Kidney (tissue), 14 donors: ENCODE results near the gene HEG1. TPM values are rescaled to one million over a fixed set of nuclear protein-coding genes. Genes with fewer than 3 reads are reported as not detected.

ENCODE experiments used
- DNase-seq, 5 donors: peaks; one replicate each; pipeline ENCODE4 v3.0.0-alpha.2; 2013 to 2020
- FAIRE-seq: peaks from 2 replicates; lab custom pipeline; 2012; peaks lifted over from hg19 to GRCh38; lab: Jason Lieb, UNC
- H3K27ac ChIP-seq, 2 donors: one replicate each; pipeline ENCODE4 v1.7.0; 2013; ENCODE audit warnings: low read depth in 2 of 2, low read length in 2 of 2, inconsistent platforms in 1 of 2
- H3K27me3 ChIP-seq: one replicate; pipeline ENCODE4 v1.7.1; 2013; ENCODE audit warnings: low read length, inconsistent platforms; ENCODE audit not compliant: control insufficient read depth, insufficient read depth
- H3K36me3 ChIP-seq, 3 donors: one replicate each; pipeline versions ENCODE4 v1.7.0 to v1.7.1; 2013; ENCODE audit warnings: low read length in 3 of 3, control low read depth in 1 of 3, inconsistent platforms in 1 of 3; ENCODE audit not compliant: insufficient read depth in 3 of 3, control insufficient read depth in 2 of 3
- H3K4me1 ChIP-seq, 3 donors: one replicate each; pipeline versions ENCODE4 v1.7.0 to v1.7.1; 2013; ENCODE audit warnings: low read length in 3 of 3, inconsistent platforms in 1 of 3, low read depth in 1 of 3; ENCODE audit not compliant: control insufficient read depth in 2 of 3, insufficient read depth in 2 of 3
- H3K4me3 ChIP-seq, 3 donors: one replicate each; pipeline versions ENCODE4 v1.7.0 to v1.8.1; 2013; ENCODE audit warnings: low read length in 3 of 3, control low read depth in 1 of 3, inconsistent platforms in 1 of 3
- H3K9ac ChIP-seq, 3 donors: one replicate each; pipeline versions ENCODE4 v1.7.0 to v1.7.1; 2013; ENCODE audit warnings: low read length in 3 of 3, control low read depth in 1 of 3, inconsistent platforms in 1 of 3
- H3K9me3 ChIP-seq, 3 donors: one replicate each; pipeline versions ENCODE4 v1.7.0 to v1.7.1; 2013; ENCODE audit warnings: low read length in 3 of 3, control low read depth in 1 of 3, inconsistent platforms in 1 of 3; ENCODE audit not compliant: control insufficient read depth in 2 of 3, insufficient read depth in 1 of 3
- intact Hi-C: fragments of 100-400 bp; cut with DNase I; formaldehyde crosslinking; loops from one replicate; pipeline ENCODE4 v1.11.1; 2022
- polyA plus RNA-seq: library from polyadenylated mRNA; stranded (reverse); fragments of 350-450 nt; fragmentation: Illumina TruSeq; extraction: RNeasy Lipid Tissue Mini Kit (QIAGEN cat#74804); gene quantifications from one replicate; pipeline ENCODE4 v1.2.3, GENCODE V29; 2014; ENCODE audit warnings: low read depth, low replicate concordance; ENCODE audit not compliant: insufficient read depth
- total RNA-seq: library from RNA; stranded (reverse); fragmentation: NEBNext Ultra II Directional; extraction: Animal tissue kit (Norgen Biotek cat#: 25700); gene quantifications from one replicate; pipeline ENCODE4 v1.2.1, GENCODE V29; 2021
- TF ChIP-seq, protein P1 (sequence below): IDR thresholded peaks from 3 replicates; pipeline ENCODE4 v1.5.1; 2012; ENCODE audit warnings: mild to moderate bottlenecking, moderate library complexity, borderline replicate concordance; ENCODE audit not compliant: insufficient read depth; ENCODE audit errors: extremely low read depth
- donor health status: control.
- donor health status: control.
- donor health status: control.
- donor health status: control.
- donor health status: control.
- donor health status: DM: yes; HTN: yes; CAD: no.
- donor health status: Normal renal cell carcinoma (clear cell type).

Gene HEG1
- total and polyA plus RNA-seq, 2 donors from 2014 or later, result 10.3 to 96.3 TPM

DNA sequence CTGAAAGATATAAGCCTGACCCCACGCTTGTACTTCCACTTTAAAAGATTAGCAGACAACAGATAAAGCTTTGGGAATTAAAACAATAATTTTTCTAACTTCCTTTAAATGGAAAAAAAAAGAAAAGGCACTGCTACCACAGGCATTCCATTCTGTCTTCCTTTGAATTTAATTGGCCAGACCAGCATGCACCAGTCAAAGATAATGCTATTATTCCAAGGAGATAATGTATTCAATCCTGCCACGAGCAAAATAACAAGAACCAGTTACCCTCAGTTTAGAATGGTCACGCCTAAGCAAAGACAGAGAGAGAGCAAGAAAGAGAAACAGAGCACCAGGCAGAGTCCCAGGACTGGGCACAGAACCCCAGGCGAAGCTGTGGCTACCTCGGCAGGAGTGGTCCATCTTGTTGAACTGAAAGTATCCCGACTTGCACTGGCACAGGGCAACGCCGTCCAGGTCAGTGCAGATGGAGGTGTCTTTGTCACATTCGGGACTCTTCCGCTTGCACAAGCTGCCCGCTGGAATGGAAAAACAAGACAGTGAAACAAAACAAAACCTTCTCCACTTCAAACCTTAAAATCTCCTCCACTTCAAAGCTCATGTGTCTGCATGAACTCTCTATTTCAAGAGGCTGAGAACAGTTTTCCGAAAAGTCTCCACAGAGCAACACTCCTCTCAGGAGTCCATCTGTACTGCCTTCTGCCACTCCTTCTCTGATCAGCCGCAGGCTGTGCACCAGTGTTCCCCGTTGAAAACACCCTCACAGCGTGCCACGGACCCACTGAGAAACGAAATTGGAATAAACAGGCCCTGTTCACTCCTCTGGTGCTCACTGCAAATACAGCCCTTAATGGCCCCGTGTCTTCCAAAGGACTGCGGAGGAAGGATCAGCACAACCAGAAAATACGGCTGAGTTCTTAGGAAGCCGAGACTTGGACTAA lies 58.2 kb downstream of the HEG1 start:
- no peaks in the 10 kb centered on the region for H3K27me3 ChIP-seq
- DNase-seq (no peak), FAIRE-seq (no peak)
- H3K4me1 ChIP-seq, result peaks cover 0 to 25% (median 11%) of the 10 kb centered on the region in 3 donors
- no peaks in the 10 kb centered on the region for H3K9me3 ChIP-seq
- TF ChIP-seq, protein P1, sequence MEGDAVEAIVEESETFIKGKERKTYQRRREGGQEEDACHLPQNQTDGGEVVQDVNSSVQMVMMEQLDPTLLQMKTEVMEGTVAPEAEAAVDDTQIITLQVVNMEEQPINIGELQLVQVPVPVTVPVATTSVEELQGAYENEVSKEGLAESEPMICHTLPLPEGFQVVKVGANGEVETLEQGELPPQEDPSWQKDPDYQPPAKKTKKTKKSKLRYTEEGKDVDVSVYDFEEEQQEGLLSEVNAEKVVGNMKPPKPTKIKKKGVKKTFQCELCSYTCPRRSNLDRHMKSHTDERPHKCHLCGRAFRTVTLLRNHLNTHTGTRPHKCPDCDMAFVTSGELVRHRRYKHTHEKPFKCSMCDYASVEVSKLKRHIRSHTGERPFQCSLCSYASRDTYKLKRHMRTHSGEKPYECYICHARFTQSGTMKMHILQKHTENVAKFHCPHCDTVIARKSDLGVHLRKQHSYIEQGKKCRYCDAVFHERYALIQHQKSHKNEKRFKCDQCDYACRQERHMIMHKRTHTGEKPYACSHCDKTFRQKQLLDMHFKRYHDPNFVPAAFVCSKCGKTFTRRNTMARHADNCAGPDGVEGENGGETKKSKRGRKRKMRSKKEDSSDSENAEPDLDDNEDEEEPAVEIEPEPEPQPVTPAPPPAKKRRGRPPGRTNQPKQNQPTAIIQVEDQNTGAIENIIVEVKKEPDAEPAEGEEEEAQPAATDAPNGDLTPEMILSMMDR, result no peak
- H3K9ac ChIP-seq, result no peak overlapping the region
- H3K27ac ChIP-seq, result no peak overlapping the region
- H3K4me3 ChIP-seq, result no peak overlapping the region
- intact Hi-C loops, result loop anchor here (5.0 to 10.0 kb wide), 2 partner anchors 165 to 437 kb away; no protein-coding TSS in a partner anchor
- peaks cover 0 to 8% (median 6%) of the 10 kb centered on the region in 3 donors for H3K36me3 ChIP-seq

DNA sequence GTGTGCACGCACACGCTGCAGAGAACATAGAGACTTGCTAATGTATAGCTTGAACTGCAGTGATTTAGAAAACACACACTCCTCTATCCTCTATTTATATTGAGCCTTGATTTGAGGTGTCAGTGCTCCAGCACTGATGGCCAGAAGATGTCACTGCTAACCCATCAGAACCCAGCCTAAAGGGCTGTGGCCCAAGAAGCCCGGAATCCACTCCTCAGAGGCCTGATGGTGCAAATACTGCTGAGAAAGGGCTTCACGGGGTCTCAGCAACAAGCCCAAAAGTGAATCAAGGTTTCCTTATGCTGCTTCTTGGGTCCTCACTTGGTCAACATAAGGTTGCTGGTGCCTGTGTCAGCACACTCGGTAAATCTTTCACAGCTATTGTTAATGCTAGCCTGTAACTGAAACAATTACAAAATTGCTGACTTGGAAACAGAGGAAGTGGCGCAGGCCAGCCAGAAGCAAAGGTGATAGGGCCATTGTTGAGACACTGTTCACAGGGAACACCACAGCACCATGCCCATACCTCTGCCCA lies 60.3 kb downstream of the HEG1 start:
- H3K9ac ChIP-seq, result peak overlapping the region in 1 of 3 donors; percentile 48
- intact Hi-C loops, result loop anchor here (5.0 to 10.0 kb wide), 2 partner anchors 167 to 439 kb away; no protein-coding TSS in a partner anchor

DNA sequence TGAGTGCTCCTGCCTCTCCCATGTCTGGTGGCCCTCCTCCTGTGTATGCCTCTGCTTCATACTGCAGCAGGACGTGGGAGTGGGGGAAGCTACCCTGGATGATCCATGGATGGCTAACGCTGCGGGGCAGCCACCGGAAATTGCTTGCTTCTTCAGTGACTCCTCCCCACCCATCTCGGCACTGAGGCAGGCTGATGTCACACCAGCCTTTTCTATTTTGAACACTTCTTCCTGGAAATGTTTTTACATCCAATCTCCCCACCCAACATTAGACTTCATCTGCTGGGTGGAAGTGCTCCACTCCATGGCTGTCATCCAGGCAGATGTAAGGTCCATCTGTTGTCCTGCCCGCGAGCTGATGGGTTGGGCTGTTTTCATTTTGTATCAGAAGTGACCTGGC lies 62.3 kb downstream of the HEG1 start:
- no peak for FAIRE-seq
- intact Hi-C loops, result loop anchor here (10.0 kb wide), 1 partner anchor 441 kb away; no protein-coding TSS in a partner anchor
- peaks cover 0 to 3% (median 0%) of the 10 kb centered on the region in 3 donors for H3K36me3 ChIP-seq

More for the DNA sequence above, 60.3 kb downstream of the HEG1 start:
- TF ChIP-seq, protein P1, result peak; percentile 77
- DNase-seq (peak in 4 of 5 donors; percentile 59 to 85 (median 76)), FAIRE-seq (no peak)
- peak overlapping the region; percentile 26 to 29 for H3K27ac ChIP-seq
- H3K4me3 ChIP-seq, result no peak overlapping the region
- no peaks in the 10 kb centered on the region for H3K9me3 ChIP-seq
- H3K27me3 ChIP-seq, result no peaks in the 10 kb centered on the region
- peaks cover 0 to 21% (median 15%) of the 10 kb centered on the region in 3 donors for H3K4me1 ChIP-seq
- H3K36me3 ChIP-seq, result no peaks in the 10 kb centered on the region

More for the DNA sequence above, 62.3 kb downstream of the HEG1 start:
- Histone ChIP-seq H3K4me3 (no peak overlapping the region), H3K4me1 (peaks cover 0 to 12% (median 9%) of the 10 kb centered on the region in 3 donors), H3K9ac (no peak overlapping the region), H3K27ac (peak overlapping the region in 1 of 2 donors; percentile 26), H3K27me3 (no peaks in the 10 kb centered on the region), H3K9me3 (no peaks in the 10 kb centered on the region)
- TF ChIP-seq, protein P1, result no peak
- DNase-seq, result peak in 2 of 5 donors; percentile 33 to 80
